Astrocyte (in vitro differentiated cells and primary cell): Measurements from ENCODE around the gene BICDL1. TPM values are rescaled to one million over a fixed set of nuclear protein-coding genes. Genes with fewer than 3 reads are reported as not detected.

Experiments
- DNase-seq: peaks from one replicate; pipeline ENCODE4 v3.0.0-alpha.2; 2010; ENCODE audit warnings: low read depth
- FAIRE-seq: peaks from 2 replicates; lab custom pipeline; 2011; peaks lifted over from hg19 to GRCh38; lab: Jason Lieb, UNC
- H2AFZ ChIP-seq: 2 replicates; pipeline ENCODE4 v1.6.0; 2012; ENCODE audit warnings: low read depth, low read length, inconsistent platforms
- H3K27ac ChIP-seq: 2 replicates; pipeline ENCODE4 v1.5.1; 2011; ENCODE audit warnings: low read depth, low read length, inconsistent platforms
- H3K27me3 ChIP-seq: 2 replicates; pipeline ENCODE4 v1.6.0; 2011; ENCODE audit warnings: low read length, inconsistent platforms; ENCODE audit not compliant: insufficient read depth
- H3K36me3 ChIP-seq: 2 replicates; pipeline ENCODE4 v1.5.1; 2011; ENCODE audit warnings: low read length, inconsistent platforms; ENCODE audit not compliant: insufficient read depth
- H3K4me1 ChIP-seq: 2 replicates; pipeline ENCODE4 v1.5.1; 2011; ENCODE audit warnings: low read length, inconsistent platforms; ENCODE audit not compliant: insufficient read depth
- H3K4me2 ChIP-seq: 2 replicates; pipeline ENCODE4 v1.6.0; 2012; ENCODE audit warnings: low read length, inconsistent platforms
- H3K4me3 ChIP-seq: 2 replicates; pipeline ENCODE4 v1.5.1; 2011; ENCODE audit warnings: low read depth, mild to moderate bottlenecking, low read length, inconsistent platforms; ENCODE audit not compliant: insufficient read depth
- H3K79me2 ChIP-seq: 2 replicates; pipeline ENCODE4 v1.6.0; 2012; ENCODE audit warnings: mild to moderate bottlenecking, low read length, inconsistent platforms; ENCODE audit not compliant: insufficient read depth
- H3K9ac ChIP-seq: 2 replicates; pipeline ENCODE4 v1.6.0; 2012; ENCODE audit warnings: mild to moderate bottlenecking, low read length, inconsistent platforms
- H3K9me3 ChIP-seq: 2 replicates; pipeline ENCODE4 v1.5.1; 2012; ENCODE audit warnings: low read depth, mild to moderate bottlenecking, low read length, inconsistent platforms; ENCODE audit not compliant: insufficient read depth
- H4K20me1 ChIP-seq: 2 replicates; pipeline ENCODE4 v1.6.0; 2012; ENCODE audit warnings: low read length, inconsistent platforms; ENCODE audit not compliant: insufficient read depth
- H3K27ac Mint-ChIP-seq: one replicate; pipeline ENCODE4 v1.8.0; 2021; ENCODE audit warnings: mild to moderate bottlenecking, mixed read lengths; ENCODE audit not compliant: unreplicated experiment
- H3K27me3 Mint-ChIP-seq: one replicate; pipeline ENCODE4 v1.8.0; 2021; ENCODE audit warnings: low read depth, mixed read lengths; ENCODE audit not compliant: unreplicated experiment
- H3K36me3 Mint-ChIP-seq: one replicate; pipeline ENCODE4 v1.8.0; 2021; ENCODE audit warnings: low read depth, mixed read lengths; ENCODE audit not compliant: unreplicated experiment
- H3K4me1 Mint-ChIP-seq: one replicate; pipeline ENCODE4 v1.8.0; 2021; ENCODE audit warnings: low read depth, mixed read lengths; ENCODE audit not compliant: unreplicated experiment
- H3K4me3 Mint-ChIP-seq: one replicate; pipeline ENCODE4 v1.8.0; 2021; ENCODE audit warnings: mild to moderate bottlenecking, moderate library complexity, mixed read lengths; ENCODE audit not compliant: unreplicated experiment
- H3K9me3 Mint-ChIP-seq: one replicate; pipeline ENCODE4 v1.8.0; 2021; ENCODE audit warnings: mild to moderate bottlenecking, mixed read lengths; ENCODE audit not compliant: unreplicated experiment
- EZH2 ChIP-seq: IDR thresholded peaks from 2 replicates; pipeline ENCODE4 v1.6.1; 2012; ENCODE audit warnings: mild to moderate bottlenecking, low read length, inconsistent platforms; ENCODE audit not compliant: insufficient read depth
- total RNA-seq: library from RNA; stranded (reverse); gene quantifications from 2 replicates; pipeline ENCODE4 v1.2.1, GENCODE V29; 2021
- TF ChIP-seq, protein P1 (sequence below): IDR thresholded peaks from 2 replicates; pipeline ENCODE4 v1.5.1; 2011; ENCODE audit warnings: low read depth, mild to moderate bottlenecking, inconsistent platforms, low read length, moderate library complexity; ENCODE audit not compliant: insufficient read depth

The BICDL1 gene
- total RNA-seq, 1 donor from 2014 or later = 8.8 TPM

DNA sequence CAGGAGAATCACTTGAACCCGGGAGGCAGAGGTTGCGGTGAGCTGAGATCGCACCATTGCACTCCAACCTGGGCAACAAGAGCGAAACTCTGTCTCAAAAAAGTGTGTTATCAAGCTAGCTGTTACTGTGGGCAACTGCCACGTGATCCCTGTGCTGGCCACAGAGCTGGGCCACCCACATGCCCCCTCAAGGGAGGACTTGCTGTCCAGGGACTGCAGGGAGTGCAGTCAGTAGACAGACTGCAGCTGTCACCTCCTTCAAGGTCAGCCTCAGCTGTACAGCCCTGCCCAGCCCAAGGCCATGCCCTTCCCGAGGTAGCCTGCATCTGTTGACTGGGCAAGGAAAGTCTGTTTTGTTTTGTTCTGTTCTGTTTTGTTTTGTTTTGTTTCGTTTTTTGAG, 46.6 kb upstream of the BICDL1 start:
- peaks cover 5% of the 10 kb centered on the region for H3K27me3 Mint-ChIP-seq
- no peak overlapping the region for H3K27ac ChIP-seq
- no peaks in the 10 kb centered on the region for H3K79me2 ChIP-seq
- no peak overlapping the region for H2AFZ ChIP-seq
- no peak overlapping the region for H3K9ac ChIP-seq
- no peak overlapping the region for H3K4me3 Mint-ChIP-seq
- no peak for TF ChIP-seq EZH2
- TF ChIP-seq, protein P1, sequence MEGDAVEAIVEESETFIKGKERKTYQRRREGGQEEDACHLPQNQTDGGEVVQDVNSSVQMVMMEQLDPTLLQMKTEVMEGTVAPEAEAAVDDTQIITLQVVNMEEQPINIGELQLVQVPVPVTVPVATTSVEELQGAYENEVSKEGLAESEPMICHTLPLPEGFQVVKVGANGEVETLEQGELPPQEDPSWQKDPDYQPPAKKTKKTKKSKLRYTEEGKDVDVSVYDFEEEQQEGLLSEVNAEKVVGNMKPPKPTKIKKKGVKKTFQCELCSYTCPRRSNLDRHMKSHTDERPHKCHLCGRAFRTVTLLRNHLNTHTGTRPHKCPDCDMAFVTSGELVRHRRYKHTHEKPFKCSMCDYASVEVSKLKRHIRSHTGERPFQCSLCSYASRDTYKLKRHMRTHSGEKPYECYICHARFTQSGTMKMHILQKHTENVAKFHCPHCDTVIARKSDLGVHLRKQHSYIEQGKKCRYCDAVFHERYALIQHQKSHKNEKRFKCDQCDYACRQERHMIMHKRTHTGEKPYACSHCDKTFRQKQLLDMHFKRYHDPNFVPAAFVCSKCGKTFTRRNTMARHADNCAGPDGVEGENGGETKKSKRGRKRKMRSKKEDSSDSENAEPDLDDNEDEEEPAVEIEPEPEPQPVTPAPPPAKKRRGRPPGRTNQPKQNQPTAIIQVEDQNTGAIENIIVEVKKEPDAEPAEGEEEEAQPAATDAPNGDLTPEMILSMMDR = no peak
- H3K27me3 ChIP-seq = peaks cover 14% of the 10 kb centered on the region
- no peak overlapping the region for H3K4me2 ChIP-seq
- no peaks in the 10 kb centered on the region for H3K4me1 Mint-ChIP-seq
- no peak overlapping the region for H3K4me3 ChIP-seq
- no peak overlapping the region for H3K27ac Mint-ChIP-seq
- H3K36me3 Mint-ChIP-seq = peaks cover 2% of the 10 kb centered on the region
- H3K36me3 ChIP-seq = no peaks in the 10 kb centered on the region
- no peaks in the 10 kb centered on the region for H3K9me3 ChIP-seq
- H3K9me3 Mint-ChIP-seq = no peaks in the 10 kb centered on the region
- no peaks in the 10 kb centered on the region for H4K20me1 ChIP-seq
- H3K4me1 ChIP-seq = peaks cover 8% of the 10 kb centered on the region
- no peak for FAIRE-seq
- DNase-seq = no peak

DNA sequence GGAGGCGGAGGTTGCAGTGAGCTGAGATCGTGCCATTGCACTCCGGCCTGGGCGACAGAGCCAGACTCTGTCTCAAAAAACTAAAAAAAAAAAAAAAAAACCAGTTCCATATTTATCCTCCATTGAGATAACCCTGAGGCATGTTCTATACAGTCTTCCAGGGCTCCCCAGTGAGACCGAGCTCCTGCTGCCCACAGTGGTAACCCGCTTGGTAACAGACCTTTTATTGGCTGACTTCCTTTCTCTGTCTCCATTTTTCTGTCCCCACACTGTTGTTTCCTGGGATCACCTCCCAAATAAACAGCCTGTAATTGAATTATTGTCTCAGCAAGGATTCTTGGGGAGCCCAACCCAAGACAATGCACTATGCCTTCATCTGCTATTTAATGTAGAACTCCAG, 42.8 kb upstream of the BICDL1 start:
- peaks cover 2% of the 10 kb centered on the region for H3K36me3 Mint-ChIP-seq
- H3K9ac ChIP-seq = no peak overlapping the region
- H3K27me3 Mint-ChIP-seq = peaks cover 7% of the 10 kb centered on the region
- no peaks in the 10 kb centered on the region for H3K36me3 ChIP-seq
- no peaks in the 10 kb centered on the region for H3K79me2 ChIP-seq
- H3K4me1 ChIP-seq = no peaks in the 10 kb centered on the region
- no peak overlapping the region for H3K27ac Mint-ChIP-seq
- no peak overlapping the region for H3K4me3 ChIP-seq
- peaks cover 14% of the 10 kb centered on the region for H3K27me3 ChIP-seq
- no peaks in the 10 kb centered on the region for H4K20me1 ChIP-seq
- TF ChIP-seq EZH2 = no peak
- TF ChIP-seq, protein P1 = no peak
- DNase-seq (no peak), FAIRE-seq (no peak)
- H3K4me2 ChIP-seq = no peak overlapping the region
- H3K4me3 Mint-ChIP-seq = no peak overlapping the region
- H3K9me3 Mint-ChIP-seq = no peaks in the 10 kb centered on the region
- no peaks in the 10 kb centered on the region for H3K9me3 ChIP-seq
- no peaks in the 10 kb centered on the region for H3K4me1 Mint-ChIP-seq
- no peak overlapping the region for H3K27ac ChIP-seq
- no peak overlapping the region for H2AFZ ChIP-seq

DNA sequence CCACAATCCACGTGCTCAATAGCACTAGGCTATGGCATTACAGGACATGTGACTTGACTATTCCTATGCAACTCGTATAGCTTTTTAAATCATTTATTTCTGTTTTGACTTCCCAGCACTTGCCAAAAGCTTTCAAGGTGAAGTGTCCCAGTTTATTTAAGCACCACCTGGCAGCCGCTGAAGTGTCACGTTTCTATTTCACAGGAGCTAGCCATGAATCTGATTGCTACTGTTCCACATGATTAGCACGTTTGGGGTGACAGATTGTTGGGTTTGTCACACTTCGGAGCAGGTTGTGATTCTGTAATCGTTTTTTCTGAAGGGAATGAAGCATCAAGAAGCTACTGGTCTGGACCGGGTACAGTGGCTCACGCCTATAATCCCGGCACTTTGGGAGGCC, 39.9 kb upstream of the BICDL1 start:
- no peak overlapping the region for H2AFZ ChIP-seq
- DNase-seq (no peak), FAIRE-seq (no peak)
- peaks cover 9% of the 10 kb centered on the region for H3K27me3 ChIP-seq
- no peak overlapping the region for H3K9ac ChIP-seq
- Mint-ChIP-seq H3K36me3 (peaks cover 2% of the 10 kb centered on the region), H3K27me3 (peaks cover 7% of the 10 kb centered on the region), H3K27ac (no peak overlapping the region), H3K4me1 (no peaks in the 10 kb centered on the region), H3K9me3 (no peaks in the 10 kb centered on the region), H3K4me3 (no peak overlapping the region)
- H3K79me2 ChIP-seq = no peaks in the 10 kb centered on the region
- H3K27ac ChIP-seq = no peak overlapping the region
- no peaks in the 10 kb centered on the region for H3K36me3 ChIP-seq
- no peaks in the 10 kb centered on the region for H3K4me1 ChIP-seq
- no peak overlapping the region for H3K4me2 ChIP-seq
- H4K20me1 ChIP-seq = no peaks in the 10 kb centered on the region
- no peak for TF ChIP-seq EZH2
- TF ChIP-seq, protein P1 = no peak
- H3K4me3 ChIP-seq = no peak overlapping the region
- H3K9me3 ChIP-seq = no peaks in the 10 kb centered on the region
